K562 (cell line): ENCODE data around the gene GDF15. TPM values are rescaled to one million over a fixed set of nuclear protein-coding genes. Genes with fewer than 3 reads are reported as not detected.

Experiments used
- CBFB ChIP-seq: sonication (generic); formaldehyde crosslinking; IDR thresholded peaks from 2 replicates; pipeline ENCODE4 v1.4.0; 2020; ENCODE audit warnings: mild to moderate bottlenecking, missing genetic modification reagents
- HIVEP1 ChIP-seq: fragments of 250-450 bp; sonication (Bioruptor Pico); IDR thresholded peaks from 2 replicates; pipeline ENCODE4 v1.4.0; 2020; ENCODE audit warnings: mild to moderate bottlenecking
- HOMEZ ChIP-seq: fragments of 250-450 bp; sonication (Bioruptor Pico); IDR thresholded peaks from 2 replicates; pipeline ENCODE4 v1.4.0; 2020; ENCODE audit warnings: mild to moderate bottlenecking, moderate library complexity
- KAT7 ChIP-seq: sonication (generic); formaldehyde crosslinking; IDR thresholded peaks from 2 replicates; pipeline ENCODE4 v1.8.0; 2022; ENCODE audit warnings: missing genetic modification reagents, mild to moderate bottlenecking, borderline replicate concordance
- MED1 ChIP-seq: sonication (generic); formaldehyde crosslinking; IDR thresholded peaks from 2 replicates; pipeline ENCODE4 v1.8.1; 2023; ENCODE audit warnings: missing genetic modification reagents, borderline replicate concordance
- NFYB ChIP-seq: IDR thresholded peaks from 2 replicates; pipeline ENCODE4 v1.6.1; 2011; ENCODE audit warnings: mild to moderate bottlenecking, moderate library complexity; ENCODE audit not compliant: insufficient read length; ENCODE audit errors: extremely low read depth
- RBBP5 ChIP-seq: fragments of 200-600 bp; sonication (generic); IDR thresholded peaks from 2 replicates; pipeline ENCODE4 v1.6.1; 2012; ENCODE audit warnings: borderline replicate concordance, mild to moderate bottlenecking, low read length, control low read depth, inconsistent platforms; ENCODE audit not compliant: insufficient read depth, poor library complexity, severe bottlenecking
- TOE1 ChIP-seq, 2 experiments: fragments of 450-650 bp in 1 of 2; sonication (generic) in 1 of 2; formaldehyde crosslinking in 1 of 2; IDR thresholded peaks; 2 replicates each; pipeline versions ENCODE4 v1.7.1 to v1.8.0; 2016 to 2022; ENCODE audit warnings: borderline replicate concordance in 2 of 2, mild to moderate bottlenecking in 2 of 2, antibody characterized with exemption in 1 of 2, inconsistent platforms in 1 of 2, low read depth in 1 of 2, missing genetic modification reagents in 1 of 2, moderate library complexity in 1 of 2
- TRIM28 ChIP-seq: fragments of 450-650 bp; IDR thresholded peaks from 2 replicates; pipeline ENCODE4 v1.6.1; 2017
- ZBTB43 ChIP-seq: sonication (generic); formaldehyde crosslinking; IDR thresholded peaks from 2 replicates; pipeline ENCODE4 v1.8.0; 2023; ENCODE audit warnings: mild to moderate bottlenecking, missing genetic modification reagents
- ZNF592 ChIP-seq: fragments of 450-650 bp; IDR thresholded peaks from 2 replicates; pipeline ENCODE4 v1.6.1; 2017; ENCODE audit warnings: antibody characterized with exemption, mild to moderate bottlenecking
- polyA plus RNA-seq, 8 experiments: library from polyadenylated mRNA; depleted of rRNA in 4 of 8; stranded (reverse) in 5 of 8; unstranded in 3 of 8; fragments of >200 nt; fragmentation: Nextera tagmentation in 2 of 8; fragmentation: Illumina TruSeq in 1 of 8; extraction: Ambion mirVana in 2 of 8; extraction: Trizol in 1 of 8; gene quantifications; 2 replicates each; pipeline versions ENCODE4 v1.2.1 to v1.2.3, GENCODE V29; 2011 to 2014; ENCODE audit warnings: inconsistent platforms in 1 of 8, missing spikeins in 1 of 8
- total RNA-seq, 7 experiments: library from RNA; depleted of rRNA in 6 of 7; stranded (reverse); fragments of >200 nt in 6 of 7; fragmentation: Illumina TruSeq in 2 of 7; extraction: Trizol in 2 of 7; gene quantifications; 2 replicates each; pipeline versions ENCODE4 v1.2.1 to v1.2.3, GENCODE V29; 2011 to 2021; ENCODE audit warnings: low replicate concordance in 1 of 7

GDF15 gene
- total and polyA plus RNA-seq, 9 of the 15 experiments (the other 6 are each of a cell fraction or from before 2014, with no cell fraction given) = 2.3 to 82.4 (median 12.5) TPM

- TF ChIP-seq ZBTB43 (CRISPR knock-in tag) = no peak
- no peak for TF ChIP-seq ZNF592
- no peak for TF ChIP-seq HOMEZ (CRISPR knock-in tag)
- no peak for TF ChIP-seq TRIM28
- TF ChIP-seq HIVEP1 = no peak
- no peak for TF ChIP-seq KAT7 (CRISPR knock-in tag)
- TF ChIP-seq MED1 (CRISPR knock-in tag) = no peak
- no peak for TF ChIP-seq NFYB
- TF ChIP-seq CBFB (CRISPR knock-in tag) = no peak
- no peak for TF ChIP-seq RBBP5
- TF ChIP-seq TOE1 (IDR thresholded peaks at IDR 0.05; ENCODE audit: borderline replicate concordance) = no peak
- TF ChIP-seq TOE1 (CRISPR knock-in tag; IDR thresholded peaks at IDR 0.05; ENCODE audit: borderline replicate concordance, low read depth) = no peak
Measured at GRCh38 chr19:18338541-18338940, 47.4 kb upstream of the GDF15 start (continued).
